Hindlimb muscle (tissue), 1 donor: ENCODE data around the gene RAP1GAP. TPM values are rescaled to one million over a fixed set of nuclear protein-coding genes. Genes with fewer than 3 reads are reported as not detected.
A peak's percentile ranks its signal among the peaks of the same experiment; 100 is the strongest.

ENCODE experiments used
- DNase-seq: peaks from one replicate; pipeline ENCODE4 v3.0.0-alpha.2; 2013
- polyA plus RNA-seq: library from polyadenylated mRNA; unstranded; fragments of 120-200 nt; gene quantifications from one replicate; pipeline ENCODE4 v1.2.1, GENCODE V29; 2013; ENCODE audit not compliant: insufficient read length

The RAP1GAP gene
- polyA plus RNA-seq, 1 donor, result 1.4 TPM

DNA sequence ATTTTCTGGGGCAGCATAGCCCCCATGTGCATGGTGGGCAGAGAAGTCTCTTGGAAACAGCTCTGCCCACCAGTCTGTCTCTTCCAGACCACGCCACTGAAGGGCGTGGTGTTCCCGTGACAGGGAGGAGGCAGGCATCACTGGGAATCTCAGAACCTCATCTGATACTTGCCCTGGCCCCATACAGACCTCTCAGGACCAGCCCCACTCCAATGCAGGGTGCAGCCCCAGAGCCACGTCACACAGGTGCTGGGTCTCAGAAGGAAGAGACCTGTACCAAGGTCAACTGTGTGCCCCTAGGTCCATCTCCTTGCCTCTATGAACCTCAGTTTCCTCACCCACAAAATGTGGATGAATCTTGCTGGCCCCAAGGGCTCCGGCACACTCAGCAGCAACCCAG is 7.3 kb downstream of the RAP1GAP start:
- no peak for DNase-seq

DNA sequence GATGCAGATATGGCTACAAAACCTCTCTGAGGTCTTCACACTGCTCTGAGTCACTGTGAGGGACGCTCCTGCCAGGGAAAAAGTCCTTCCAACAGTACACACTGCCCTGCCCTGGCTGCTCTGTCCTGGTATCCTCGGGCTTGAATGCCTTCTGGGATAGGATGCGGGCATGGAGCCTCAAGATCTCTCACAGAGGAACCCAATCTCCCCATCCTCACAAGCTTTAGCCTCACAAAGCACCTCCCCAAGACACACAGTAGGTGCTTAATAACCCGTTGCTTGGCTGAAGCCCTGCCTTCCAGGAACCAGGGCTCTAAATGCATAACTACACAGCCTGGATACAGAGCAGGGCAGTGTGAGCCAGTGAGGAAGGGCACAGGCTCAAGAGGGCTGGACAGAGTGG is 9.2 kb downstream of the RAP1GAP start:
- DNase-seq, result no peak

DNA sequence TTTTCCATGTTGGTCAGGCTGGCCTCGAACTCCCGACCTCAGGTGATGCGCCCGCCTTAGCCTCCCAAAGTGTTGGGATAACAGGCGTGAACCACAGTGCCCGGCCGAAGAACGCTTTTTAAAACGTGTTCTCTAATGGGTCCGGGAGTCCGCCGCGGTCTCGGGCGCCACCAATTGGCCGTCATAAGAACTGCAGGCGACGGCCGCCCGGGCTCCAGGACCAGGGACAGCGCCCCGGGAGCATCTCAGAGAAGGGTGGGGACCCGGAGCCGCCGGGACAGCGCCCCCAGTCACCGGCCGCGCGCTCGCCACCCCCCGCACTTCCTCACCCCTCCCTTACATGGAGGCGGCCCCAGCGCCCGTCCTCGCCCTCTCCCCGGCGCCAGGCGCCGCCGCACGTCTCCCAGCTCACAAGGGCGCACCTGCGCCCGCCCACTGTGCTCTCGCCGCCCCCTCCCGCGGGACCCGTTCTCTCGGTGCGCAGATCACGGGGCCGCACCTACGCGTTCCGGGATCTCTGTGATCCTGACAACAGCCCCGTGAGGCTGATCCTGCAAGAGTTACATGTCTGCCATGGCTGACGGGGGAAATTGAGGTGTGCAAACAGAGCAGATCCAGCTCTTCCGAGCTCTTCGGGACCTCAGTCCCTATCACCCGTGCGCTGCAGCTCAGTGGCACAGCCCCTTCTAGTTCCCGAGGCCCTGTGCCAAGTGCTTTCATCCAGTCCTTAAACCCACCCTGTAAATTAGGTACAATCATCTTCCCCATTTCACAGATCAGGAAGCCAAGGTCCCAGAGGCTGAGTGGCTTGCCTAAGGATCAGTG is 9.8 kb downstream of the RAP1GAP start:
- peak; percentile 77 for DNase-seq

DNA sequence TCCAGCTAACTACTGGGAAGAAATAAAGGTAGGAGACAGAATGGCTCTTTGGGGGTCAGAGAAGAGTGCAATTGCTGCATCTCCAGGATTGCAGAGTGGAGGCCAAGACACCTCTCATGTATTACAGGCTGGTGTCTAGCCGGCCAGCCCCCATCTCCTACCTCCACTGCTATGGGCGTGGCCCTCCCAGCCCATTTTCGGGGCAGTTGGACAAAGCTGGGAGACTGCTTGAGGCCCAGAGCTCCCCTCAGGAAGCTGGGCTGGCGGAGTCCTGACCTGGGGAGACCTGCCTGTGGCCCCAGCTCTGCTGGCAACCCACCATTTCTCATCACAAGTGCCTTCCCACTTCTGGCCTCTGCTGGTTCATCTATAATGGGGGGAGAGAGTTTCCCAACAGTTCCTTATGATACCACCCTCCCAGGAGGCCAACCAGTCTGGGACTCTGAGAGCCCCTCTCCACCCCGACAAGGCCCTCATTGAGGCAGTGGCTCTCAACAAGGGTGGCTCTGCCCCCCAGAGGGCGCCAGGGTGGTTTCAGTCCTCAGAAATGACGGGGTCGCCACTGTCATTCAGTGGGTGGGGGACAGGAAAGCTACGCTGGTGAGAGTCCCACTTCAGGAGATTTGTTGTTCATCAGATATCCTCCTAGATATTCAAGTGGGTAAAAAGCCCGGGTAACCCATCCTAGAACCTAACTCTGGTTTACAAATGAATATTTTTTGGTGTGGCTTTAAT is 11.5 kb downstream of the RAP1GAP start:
- DNase-seq, result no peak

DNA sequence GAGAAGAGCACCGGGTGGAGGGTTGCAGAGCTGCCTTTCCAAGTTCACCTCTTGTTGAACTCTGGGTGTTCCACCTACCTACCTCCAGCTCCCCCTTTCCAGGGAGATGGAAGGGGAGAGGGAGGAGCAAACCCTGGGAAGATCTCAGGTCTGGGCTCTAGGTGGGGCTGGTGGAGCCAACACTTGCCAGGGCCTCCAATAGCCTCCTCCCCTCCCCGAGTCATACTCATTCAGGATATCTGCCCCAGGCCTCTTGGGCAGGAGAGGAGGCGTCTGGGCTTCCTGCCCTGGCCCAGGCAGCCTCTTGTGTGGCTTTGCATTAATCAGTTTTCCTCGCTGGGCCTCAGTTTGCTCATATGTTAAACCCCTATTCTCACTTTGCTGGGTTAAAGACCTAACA is 13.4 kb downstream of the RAP1GAP start:
- no peak for DNase-seq

DNA sequence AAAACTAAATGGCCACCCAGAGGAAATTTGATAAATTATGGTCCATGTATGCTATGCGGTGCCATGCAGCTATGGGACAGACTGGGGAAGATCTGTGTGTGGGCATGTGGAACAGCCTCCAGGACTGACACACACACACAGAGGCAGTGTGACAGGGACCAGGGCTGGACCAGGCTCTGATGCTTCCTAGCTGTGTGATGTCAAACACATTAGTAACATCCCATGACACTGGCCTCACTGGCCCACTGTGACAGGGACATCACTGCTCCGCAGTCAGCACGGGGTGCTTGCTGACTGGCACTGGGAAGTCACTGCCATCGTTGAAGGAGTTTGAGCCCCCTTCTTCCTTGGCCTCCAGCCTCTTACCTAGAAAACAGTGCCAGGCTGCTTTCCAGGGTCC is 13.9 kb downstream of the RAP1GAP start:
- DNase-seq, result no peak

DNA sequence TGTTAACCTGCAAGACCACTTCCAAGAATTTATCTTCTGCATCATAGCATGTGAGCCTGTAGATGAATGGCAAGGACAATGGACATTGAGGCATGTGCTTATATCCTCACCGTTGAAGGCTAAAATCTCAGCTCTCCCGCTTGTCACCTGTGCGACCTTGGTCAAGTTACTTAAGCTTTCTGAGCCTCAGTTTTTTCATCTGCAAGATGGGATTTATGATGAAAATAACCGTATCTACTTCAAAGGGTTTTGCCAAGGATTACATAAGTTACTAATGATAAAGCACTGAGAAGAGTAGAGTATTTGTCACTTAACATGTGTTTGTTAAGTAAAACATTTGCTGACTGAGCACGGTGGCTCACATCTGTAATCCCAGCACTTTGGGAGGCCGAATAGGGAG is 14.9 kb downstream of the RAP1GAP start:
- DNase-seq, result no peak

DNA sequence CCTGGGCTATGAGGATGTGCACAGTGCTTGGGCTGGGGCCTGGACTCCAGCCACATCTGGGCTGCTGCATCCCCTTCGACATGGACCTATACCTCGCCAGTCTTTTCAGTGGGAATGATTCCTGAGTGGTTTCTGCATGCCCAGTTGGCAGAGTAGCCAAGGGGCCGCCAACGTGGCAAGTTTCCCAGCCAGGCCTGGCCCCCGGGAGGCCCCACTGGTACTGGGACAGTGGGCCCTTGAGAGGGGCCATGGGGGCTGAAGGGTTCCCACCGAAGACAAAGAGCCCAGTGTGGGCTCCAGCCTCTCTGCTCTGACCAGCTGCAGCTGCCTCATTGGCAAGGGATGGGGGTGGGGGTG is 15.4 kb downstream of the RAP1GAP start:
- DNase-seq, result no peak

DNA sequence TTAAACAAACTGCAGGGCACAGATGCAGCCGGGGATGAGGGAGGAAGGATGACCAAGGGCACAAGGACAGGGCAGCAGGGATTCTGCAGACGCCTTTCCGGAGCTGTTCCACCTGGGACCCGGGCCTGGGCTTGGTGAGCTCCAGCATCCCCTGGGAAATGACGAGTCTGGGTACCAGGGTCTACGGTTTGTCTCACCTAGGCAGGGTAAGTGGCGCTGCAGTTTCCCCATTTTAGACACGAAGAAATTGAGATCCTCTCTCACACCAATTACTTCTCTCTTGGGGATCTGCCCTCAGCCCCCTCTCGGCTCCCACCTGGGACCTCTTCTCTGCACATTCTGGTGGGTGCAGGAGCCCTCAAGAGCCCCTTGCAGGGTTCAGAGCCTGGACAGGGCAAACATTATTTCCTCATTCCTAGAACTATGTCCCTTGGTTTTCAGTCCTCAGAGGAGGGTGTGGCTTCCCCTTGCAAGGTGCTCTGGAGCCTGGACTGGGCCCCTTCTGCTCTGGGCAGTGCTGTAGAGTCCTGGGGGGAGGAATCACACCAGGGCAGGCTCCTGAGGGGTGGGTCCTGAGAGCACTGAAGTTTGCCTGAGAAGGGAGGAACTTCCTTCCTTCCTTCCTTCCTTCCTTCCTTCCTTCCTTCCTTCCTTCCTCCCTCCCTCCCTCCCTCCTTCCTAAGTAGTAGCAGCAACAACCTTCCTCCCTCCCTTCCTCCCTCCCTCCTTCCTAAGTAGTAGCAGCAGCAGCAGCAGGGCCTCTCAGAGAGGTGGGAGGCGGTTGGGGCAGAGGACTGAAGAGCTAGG is 16.0 kb downstream of the RAP1GAP start:
- no peak for DNase-seq

DNA sequence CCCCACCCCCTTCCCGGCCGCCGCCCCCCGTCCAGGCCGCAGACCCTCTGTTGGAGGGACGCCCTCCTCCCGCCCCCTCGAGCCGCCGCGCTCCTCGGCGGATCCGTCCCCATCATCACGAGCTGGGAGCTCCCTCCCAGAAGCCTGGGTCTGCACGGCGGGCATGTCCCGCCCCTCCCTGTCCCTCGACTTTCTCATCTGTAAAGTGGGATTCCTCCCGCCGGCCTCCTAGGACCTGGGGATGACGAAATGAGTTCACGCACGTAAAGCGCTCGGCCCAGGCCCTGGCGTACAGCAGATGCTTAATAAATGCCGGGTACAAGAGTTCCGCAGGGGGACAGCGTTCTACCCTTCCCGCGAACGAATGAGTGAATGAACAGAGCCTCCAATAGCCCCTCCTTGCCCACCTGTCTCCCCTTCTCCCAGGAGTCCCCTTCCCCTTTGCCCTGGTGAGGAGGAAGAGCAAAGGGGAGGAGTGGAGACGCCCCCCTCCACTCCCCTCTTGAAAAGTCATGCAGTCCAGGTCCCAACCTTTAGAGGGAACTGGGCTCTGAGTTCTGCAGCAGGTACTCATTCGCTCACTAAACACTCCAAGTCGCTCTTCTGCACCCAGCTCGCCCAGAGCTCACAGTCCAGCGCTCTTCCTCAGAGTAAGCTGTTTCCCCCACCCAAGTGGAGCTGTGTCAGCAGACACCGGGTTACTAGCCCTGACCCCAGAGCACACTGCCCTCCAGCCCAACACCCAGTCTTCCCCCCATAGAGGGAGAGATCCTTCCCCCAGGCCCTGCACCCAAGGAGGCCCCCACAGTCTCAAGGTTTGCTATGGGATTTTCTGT is 16.8 kb downstream of the RAP1GAP start:
- no peak for DNase-seq

DNA sequence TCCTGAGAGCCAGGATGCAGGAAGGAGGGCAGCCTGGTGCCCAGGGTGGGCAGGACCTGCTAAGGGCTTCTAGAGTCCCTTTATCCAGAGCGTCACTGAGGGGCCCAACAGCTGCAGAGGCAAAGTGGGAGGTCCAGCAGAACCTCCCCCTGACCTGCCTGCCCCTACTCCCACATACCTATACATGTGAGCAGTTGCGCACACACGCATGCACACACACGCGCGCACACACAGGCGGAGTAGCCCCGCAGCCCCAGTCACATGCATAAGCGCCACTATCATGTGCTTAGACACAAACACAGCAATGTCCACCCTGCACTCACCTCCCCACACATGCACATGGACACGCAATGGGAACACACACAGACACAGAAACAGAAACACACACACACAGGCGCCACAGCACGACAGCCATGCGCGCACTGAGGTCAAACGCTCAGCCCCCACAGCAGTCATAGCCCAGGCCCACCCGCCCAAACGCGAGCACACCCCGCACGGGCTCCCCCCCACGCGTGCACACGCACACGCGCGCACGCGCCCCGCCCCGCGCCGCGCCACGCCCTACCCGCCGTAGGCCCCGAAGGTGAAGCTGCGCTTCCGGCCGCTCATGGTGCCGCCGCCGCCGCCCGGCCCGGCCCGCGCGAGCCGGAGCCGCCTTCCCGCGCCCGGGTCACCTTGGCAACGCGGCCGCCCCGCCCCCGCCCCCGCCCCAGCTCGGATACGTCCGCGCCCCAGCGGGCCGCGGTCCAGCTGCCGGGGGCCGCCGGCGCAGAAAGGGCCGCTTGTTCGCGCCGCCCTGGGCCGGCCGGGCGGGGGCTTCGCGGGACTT is 17.7 kb downstream of the RAP1GAP start:
- DNase-seq, result no peak

DNA sequence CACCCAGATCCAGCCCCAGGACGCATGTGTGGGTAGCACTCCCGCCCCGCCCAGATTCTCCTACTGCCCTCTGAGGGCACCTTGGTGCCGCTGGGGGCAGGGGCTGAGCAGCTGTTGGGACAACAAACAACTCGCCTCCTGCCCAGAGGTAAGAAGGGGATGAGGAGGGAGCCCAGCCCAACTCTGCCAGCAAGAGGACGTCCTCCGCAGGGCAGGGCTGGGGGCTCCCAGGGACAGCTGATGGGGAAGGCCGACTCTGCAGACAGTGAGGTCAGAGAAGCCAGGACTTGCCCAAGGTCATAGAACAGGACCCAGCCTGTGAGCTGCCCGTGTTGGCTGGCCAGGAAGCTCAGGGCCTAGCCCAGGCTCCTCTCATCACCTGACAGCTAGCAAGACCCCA is 18.8 kb downstream of the RAP1GAP start:
- DNase-seq, result no peak

DNA sequence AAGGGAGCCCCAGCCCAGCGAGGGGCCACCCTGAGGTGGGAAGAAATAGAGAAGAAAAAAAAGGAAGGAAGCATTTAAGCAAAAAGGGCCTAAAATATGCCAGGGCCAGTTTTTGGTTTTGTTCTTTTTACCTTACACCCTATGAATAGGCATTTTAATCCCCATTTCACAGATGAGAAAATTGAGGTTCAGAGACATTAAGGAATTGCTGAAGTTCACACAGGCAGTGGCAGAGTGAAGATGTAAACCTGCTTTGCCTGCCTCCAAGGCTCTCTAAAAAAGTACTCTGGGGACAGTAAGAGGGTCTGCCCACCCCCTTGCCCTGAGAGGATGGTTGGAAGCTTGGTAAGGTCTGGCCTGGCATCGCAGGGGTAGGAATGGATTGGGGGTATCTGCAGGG is 19.8 kb downstream of the RAP1GAP start:
- no peak for DNase-seq

DNA sequence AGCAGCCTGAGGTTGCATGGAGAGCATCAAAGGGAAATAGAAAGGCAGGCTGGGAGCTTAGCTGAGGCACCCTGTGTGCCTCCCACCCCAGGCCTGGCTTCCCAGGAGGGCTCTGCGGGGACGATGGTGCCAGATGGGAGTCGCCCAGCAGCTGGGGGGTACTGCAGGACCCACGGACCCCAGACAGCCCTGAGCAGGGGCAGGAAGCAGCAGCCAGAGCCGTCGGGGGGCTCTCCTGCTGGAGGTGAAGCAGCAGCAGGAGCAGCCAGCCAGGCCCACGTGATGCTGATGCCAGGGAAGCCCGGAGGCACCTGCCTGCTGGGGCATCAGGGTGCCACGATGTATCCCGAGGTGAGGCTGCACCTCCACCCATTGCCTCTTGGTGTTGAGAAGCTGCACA is 20.4 kb downstream of the RAP1GAP start:
- DNase-seq, result no peak

DNA sequence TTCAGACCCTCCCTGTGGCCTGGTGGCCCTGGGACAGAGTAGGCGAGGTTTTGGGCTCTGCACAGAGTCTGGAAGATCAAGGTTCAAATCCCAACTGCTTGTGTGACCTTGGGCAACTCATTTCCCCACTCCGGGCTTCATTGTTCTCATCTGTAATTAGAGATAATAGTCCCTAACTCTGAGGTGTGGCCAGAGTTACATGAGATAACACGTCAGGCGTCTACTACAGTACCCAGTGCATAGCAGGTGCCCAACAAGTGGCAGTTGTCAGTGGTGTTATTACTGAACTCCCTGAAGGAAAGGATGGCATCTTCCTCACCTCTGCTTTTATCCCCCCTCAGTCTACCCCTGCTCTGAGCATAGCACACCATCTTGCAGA is 20.8 kb downstream of the RAP1GAP start:
- DNase-seq, result no peak

DNA sequence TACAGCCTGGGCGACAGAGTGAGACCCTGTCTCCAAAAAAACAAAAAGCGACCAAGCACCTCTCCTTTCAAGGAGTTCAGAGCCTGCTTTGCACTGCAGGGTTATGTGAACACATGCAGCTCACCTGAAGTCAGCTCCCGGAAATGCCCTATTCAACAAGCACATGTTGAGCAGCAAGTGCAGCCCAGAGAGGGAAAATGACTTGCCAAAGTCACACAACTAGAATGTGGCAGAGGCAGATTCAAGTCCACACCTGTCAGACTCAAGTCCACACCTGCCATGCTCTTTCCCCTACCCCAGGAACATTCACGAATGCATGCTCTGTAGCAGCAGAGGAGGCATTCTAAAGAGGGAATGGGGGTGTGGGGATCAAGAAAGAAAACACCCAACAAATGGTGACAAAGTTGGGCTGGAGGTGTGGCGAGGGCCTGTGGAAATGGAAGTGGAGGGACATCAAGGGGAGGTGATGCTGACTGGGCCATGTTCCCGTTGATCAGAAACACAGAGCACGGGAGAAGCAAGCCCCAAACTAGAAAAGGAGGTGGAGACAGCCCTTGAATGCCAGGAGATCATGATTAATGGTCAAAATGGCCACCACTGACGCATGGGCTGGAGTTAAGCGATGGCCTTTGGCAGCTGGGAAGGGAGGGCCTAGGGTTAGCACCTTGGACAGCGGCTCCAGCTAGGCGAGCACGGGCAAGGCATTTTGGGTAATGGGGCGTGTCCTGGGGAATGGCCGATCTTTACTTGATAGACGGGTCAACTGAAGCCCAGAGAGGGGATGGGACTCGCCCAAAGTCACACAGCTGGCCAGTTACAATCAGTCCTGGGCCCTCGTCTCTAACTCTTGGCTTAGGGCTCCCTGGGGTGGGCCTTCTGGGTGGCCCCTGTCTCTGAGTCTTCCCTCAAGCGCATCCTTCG is 21.5 kb downstream of the RAP1GAP start:
- DNase-seq, result peak; percentile 46

DNA sequence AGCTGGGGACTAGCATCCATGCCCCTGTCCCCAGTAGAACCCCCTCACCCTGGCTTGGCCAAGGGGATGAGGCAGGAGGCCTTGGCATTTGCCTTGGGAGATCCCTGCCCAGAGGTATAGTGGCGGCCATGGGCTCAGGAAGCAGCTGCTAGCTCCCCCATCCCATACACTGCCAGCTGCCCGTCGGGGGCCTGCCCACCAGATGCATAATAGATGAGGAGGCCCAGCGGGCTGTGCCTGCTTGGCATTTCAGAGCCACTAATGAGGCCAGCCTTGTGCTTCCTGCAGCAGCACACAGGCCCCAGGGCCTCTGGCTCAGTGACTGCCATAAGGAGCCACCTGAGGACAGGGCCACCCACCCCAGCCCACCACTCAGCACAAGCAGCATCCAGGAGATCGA is 23.6 kb downstream of the RAP1GAP start:
- no peak for DNase-seq

DNA sequence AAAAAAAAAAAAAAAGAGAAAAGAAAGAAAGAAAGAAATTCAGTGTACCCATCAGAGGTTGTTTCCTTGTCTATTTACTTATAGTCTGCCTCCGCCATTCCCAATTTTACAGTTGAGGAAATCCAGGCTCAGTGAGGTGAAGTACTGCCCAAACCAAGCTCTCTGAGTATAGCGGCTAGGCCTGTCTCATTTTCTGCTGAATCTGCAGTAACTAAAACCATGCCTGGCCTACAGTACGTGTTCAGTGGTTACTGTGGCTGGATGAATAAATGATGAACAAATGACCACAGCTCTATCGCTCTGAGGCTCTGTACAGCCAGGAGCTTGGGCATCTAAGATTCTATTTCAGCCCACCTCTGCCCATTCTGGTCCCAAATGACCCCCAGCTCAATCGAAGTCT is 24.3 kb downstream of the RAP1GAP start:
- no peak for DNase-seq

DNA sequence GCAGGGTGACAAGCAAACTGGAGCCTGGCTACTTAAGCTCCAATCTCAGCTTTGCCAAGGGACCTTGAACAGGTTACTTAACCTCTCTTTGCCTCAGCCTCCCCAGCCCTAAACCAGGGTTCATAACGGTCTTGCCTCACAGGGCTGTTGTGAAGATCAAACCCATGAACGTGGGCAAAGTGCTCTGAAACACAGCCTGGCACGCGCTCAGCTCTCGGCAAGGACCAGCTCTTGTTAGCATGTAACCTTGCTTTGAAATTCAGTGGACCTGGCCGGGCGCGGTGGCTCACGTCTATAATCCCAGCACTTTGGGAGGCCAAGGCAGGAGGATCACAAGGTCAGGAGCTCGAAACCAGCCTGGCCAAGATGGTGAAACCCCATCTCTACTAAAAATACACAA is 24.8 kb downstream of the RAP1GAP start:
- DNase-seq, result no peak

DNA sequence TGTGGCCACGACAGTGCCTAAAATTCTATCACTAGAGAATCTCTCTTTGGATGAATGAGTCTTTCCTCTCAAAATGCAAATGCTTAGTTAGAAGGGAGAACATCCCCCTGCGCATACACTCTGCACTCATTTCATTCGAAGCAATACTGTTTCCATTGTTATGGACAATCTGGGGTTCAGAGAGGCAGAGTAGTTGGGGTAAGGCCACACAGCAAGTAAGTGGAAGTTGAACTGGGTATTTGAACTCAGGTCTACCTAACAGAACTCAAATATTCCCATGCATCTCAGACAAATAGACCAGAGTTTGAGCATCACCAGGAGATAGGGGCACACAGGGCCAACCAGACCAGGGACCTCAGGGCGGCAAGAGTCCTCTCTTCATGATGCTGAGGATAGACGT is 25.5 kb downstream of the RAP1GAP start:
- no peak for DNase-seq
